Nephron (organoid): ENCODE results near the gene RGS19.
"Not testable (repeated sequence)": the region's sequence is repeated elsewhere in the genome, so short reads cannot be mapped to it uniquely, and the experiment has no call there.

ENCODE experiments used
- H3K27ac Mint-ChIP-seq, 3 experiments: 2 replicates each; pipeline ENCODE4 v1.8.0; 2020; ENCODE audit warnings: mixed read lengths in 3 of 3, mild to moderate bottlenecking in 2 of 3, moderate library complexity in 1 of 3
- H3K27me3 Mint-ChIP-seq: 2 replicates; pipeline ENCODE4 v1.8.0; 2021; ENCODE audit warnings: low read depth, mild to moderate bottlenecking, moderate library complexity, mixed read lengths
- H3K36me3 Mint-ChIP-seq: 2 replicates; pipeline ENCODE4 v1.8.0; 2020; ENCODE audit warnings: low read depth, mixed read lengths
- H3K4me1 Mint-ChIP-seq: 2 replicates; pipeline ENCODE4 v1.8.0; 2020; ENCODE audit warnings: mixed read lengths
- H3K4me3 Mint-ChIP-seq, 3 experiments: 2 replicates each; pipeline ENCODE4 v1.8.0; 2020; ENCODE audit warnings: mild to moderate bottlenecking in 3 of 3, mixed read lengths in 3 of 3, moderate library complexity in 2 of 3
- H3K9me3 Mint-ChIP-seq: 2 replicates; pipeline ENCODE4 v1.8.0; 2020; ENCODE audit warnings: mixed read lengths
- CTCF ChIP-seq, 3 experiments: fragments of 200-600 bp; sonication (generic); IDR thresholded peaks; one replicate each; pipeline ENCODE4 v1.5.0; 2021; ENCODE audit warnings: antibody characterized with exemption in 3 of 3; ENCODE audit not compliant: unreplicated experiment in 3 of 3

Gene RGS19

GRCh38 chr20:64079273-64080012, at the start of gene RGS19:
Gene RGS19 (minus strand): TSS chr20:64079518. CDS start chr20:64076886, 2,632 bp downstream.
- no peaks in the 10 kb centered on the region for H3K9me3 Mint-ChIP-seq
- TF ChIP-seq CTCF (IDR thresholded peaks at IDR 0.05; ENCODE audit: unreplicated experiment in 3 of 3), result no peak
- peaks cover 10% of the 10 kb centered on the region for H3K4me1 Mint-ChIP-seq
- peaks cover 28% of the 10 kb centered on the region for H3K27me3 Mint-ChIP-seq
- H3K27ac Mint-ChIP-seq, result peak within 1 kb of the TSS; percentile 13 to 49 (median 27)
- no peaks in the 10 kb centered on the region for H3K36me3 Mint-ChIP-seq
- H3K4me3 Mint-ChIP-seq, result peak within 1 kb of the TSS; percentile 79 to 90 (median 85)

- not testable (repeated sequence) for H3K36me3 Mint-ChIP-seq, H3K9me3 Mint-ChIP-seq, H3K27ac Mint-ChIP-seq, H3K4me1 Mint-ChIP-seq, H3K4me3 Mint-ChIP-seq
- H3K27me3 Mint-ChIP-seq, result peaks cover 41% of the 10 kb centered on the region
Measured at GRCh38 chr20:64123517-64123916, 44.2 kb upstream of the RGS19 start.

GRCh38 chr20:64122927-64123326, 43.6 kb upstream of the RGS19 start:
- not testable (repeated sequence) for H3K4me1 Mint-ChIP-seq, H3K36me3 Mint-ChIP-seq, H3K9me3 Mint-ChIP-seq, H3K27ac Mint-ChIP-seq, H3K4me3 Mint-ChIP-seq
- peaks cover 37% of the 10 kb centered on the region for H3K27me3 Mint-ChIP-seq

GRCh38 chr20:64121586-64121985, 42.3 kb upstream of the RGS19 start:
- Mint-ChIP-seq H3K27me3 (peaks cover 37% of the 10 kb centered on the region), H3K4me3 (no peak overlapping the region), H3K36me3 (no peaks in the 10 kb centered on the region), H3K27ac (no peak overlapping the region), H3K9me3 (no peaks in the 10 kb centered on the region), H3K4me1 (peaks cover 6% of the 10 kb centered on the region)
- no peak for TF ChIP-seq CTCF (IDR thresholded peaks at IDR 0.05; ENCODE audit: unreplicated experiment in 3 of 3)

- no peaks in the 10 kb centered on the region for H3K36me3 Mint-ChIP-seq
- no peak for TF ChIP-seq CTCF (IDR thresholded peaks at IDR 0.05; ENCODE audit: unreplicated experiment in 3 of 3)
- peaks cover 6% of the 10 kb centered on the region for H3K4me1 Mint-ChIP-seq
- H3K27ac Mint-ChIP-seq, result peak overlapping the region in 1 of 3 experiments; percentile 82
- H3K27me3 Mint-ChIP-seq, result peaks cover 41% of the 10 kb centered on the region
- no peaks in the 10 kb centered on the region for H3K9me3 Mint-ChIP-seq
- peak overlapping the region in 1 of 3 experiments; percentile 25 for H3K4me3 Mint-ChIP-seq
Measured at GRCh38 chr20:64119681-64120341, 40.5 kb upstream of the RGS19 start.

- Mint-ChIP-seq H3K9me3 (no peaks in the 10 kb centered on the region), H3K4me1 (peaks cover 6% of the 10 kb centered on the region), H3K27ac (no peak overlapping the region), H3K36me3 (no peaks in the 10 kb centered on the region), H3K27me3 (peaks cover 36% of the 10 kb centered on the region), H3K4me3 (no peak overlapping the region)
- no peak for TF ChIP-seq CTCF (IDR thresholded peaks at IDR 0.05; ENCODE audit: unreplicated experiment in 3 of 3)
Measured at GRCh38 chr20:64119301-64119680, 40.0 kb upstream of the RGS19 start.

- not testable (repeated sequence) for H3K9me3 Mint-ChIP-seq, H3K4me1 Mint-ChIP-seq
Measured at GRCh38 chr20:64117432-64117777, 38.1 kb upstream of the RGS19 start.

More at GRCh38 chr20:64117432-64117777, 38.1 kb upstream of the RGS19 start:
- H3K27ac Mint-ChIP-seq, H3K36me3 Mint-ChIP-seq, H3K4me3 Mint-ChIP-seq: not testable (repeated sequence)
- peaks cover 27% of the 10 kb centered on the region for H3K27me3 Mint-ChIP-seq
